GM12878 (cell line): ENCODE measurements around the gene LATS2. TPM values are rescaled to one million over a fixed set of nuclear protein-coding genes. Genes with fewer than 3 reads are reported as not detected.

Experiments
- ATAC-seq: fragments of 200-7000 bp; cut with Tn5 transposase; 3 replicates; pipeline ENCODE4 v1.9.1; 2020; ENCODE audit warnings: mild to moderate bottlenecking, moderate library complexity
- BruUV-seq: library from RNA; stranded (reverse); fragments of 400-500 nt; replicated peaks from 2 replicates; lab custom pipeline; 2021; lab: Mats Ljungman, UMichigan
- CTCF ChIA-PET: fragments of 300-600 bp; sonication (Branson Sonifier 250); formaldehyde crosslinking; extraction: SDS; loops from one replicate; lab custom pipeline; 2021; ENCODE audit warnings: inconsistent platforms; lab: Yijun Ruan, JAX
- POLR2A ChIA-PET: fragments of 350-600 bp; formaldehyde crosslinking; extraction: SDS; loops from one replicate; lab custom pipeline; 2021; ENCODE audit warnings: inconsistent platforms; lab: Charles Lee
- RAD21 ChIA-PET: fragments of 300-600 bp; sonication (Branson Sonifier 250); formaldehyde crosslinking; loops from one replicate; lab custom pipeline; 2023; ENCODE audit warnings: antibody characterized with exemption; ENCODE audit not compliant: unreplicated experiment; lab: Charles Lee
- SMC1A ChIA-PET: fragments of 300-600 bp; sonication (Branson Sonifier 250); formaldehyde crosslinking; loops from one replicate; lab custom pipeline; 2023; ENCODE audit not compliant: unreplicated experiment, uncharacterized antibody; lab: Charles Lee
- DNase-seq: peaks from one replicate; pipeline ENCODE4 v3.0.0-alpha.2; 2011; ENCODE audit warnings: low read depth, low spot score
- FAIRE-seq: peaks from 3 replicates; lab custom pipeline; 2011; peaks lifted over from hg19 to GRCh38; lab: Jason Lieb, UNC
- H2AFZ ChIP-seq: 2 replicates; pipeline ENCODE4 v1.6.0; 2011; ENCODE audit warnings: low read depth, low read length, control low read depth; ENCODE audit not compliant: control insufficient read depth
- H3K27ac ChIP-seq: 2 replicates; pipeline ENCODE4 v1.5.1; 2011; ENCODE audit warnings: control low read depth; ENCODE audit not compliant: control insufficient read depth, insufficient read depth
- H3K27me3 ChIP-seq, 2 experiments: replicated peaks in 1 of 2; 2 replicates each; pipeline versions ENCODE4 v1.6.0 to v1.6.1; 2011; ENCODE audit warnings: low read length in 1 of 2; ENCODE audit not compliant: control insufficient read depth in 2 of 2, insufficient read depth in 2 of 2
- H3K36me3 ChIP-seq, 2 experiments: 2 replicates each; pipeline ENCODE4 v1.5.1; 2011; ENCODE audit warnings: low read length in 1 of 2; ENCODE audit not compliant: control insufficient read depth in 2 of 2, insufficient read depth in 2 of 2
- H3K4me1 ChIP-seq: 2 replicates; pipeline ENCODE4 v1.6.1; 2011; ENCODE audit warnings: mild to moderate bottlenecking, low read length, moderate library complexity, mixed read lengths; ENCODE audit not compliant: control insufficient read depth, insufficient read depth
- H3K4me2 ChIP-seq: 2 replicates; pipeline ENCODE4 v1.6.0; 2011; ENCODE audit warnings: control low read depth; ENCODE audit not compliant: control insufficient read depth, insufficient read depth
- H3K4me3 ChIP-seq: fragments of 200-600 bp; sonication (generic); 2 replicates; pipeline ENCODE4 v1.5.1; 2016
- H3K79me2 ChIP-seq: 2 replicates; pipeline ENCODE4 v1.6.0; 2011; ENCODE audit warnings: low read length; ENCODE audit not compliant: control insufficient read depth, insufficient read depth
- H3K9ac ChIP-seq: 2 replicates; pipeline ENCODE4 v1.8.0; 2011; ENCODE audit warnings: low read length, control low read depth, mixed read lengths; ENCODE audit not compliant: control insufficient read depth, insufficient read depth
- H3K9me3 ChIP-seq: replicated peaks from 3 replicates; pipeline ENCODE4 v1.5.1; 2011; ENCODE audit warnings: mild to moderate bottlenecking, low read length; ENCODE audit not compliant: control insufficient read depth, insufficient read depth
- H4K20me1 ChIP-seq: 2 replicates; pipeline ENCODE4 v1.6.0; 2011; ENCODE audit not compliant: control insufficient read depth, insufficient read depth
- ASH2L ChIP-seq: fragments of 300-600, 200-600 bp; sonication (generic); IDR thresholded peaks from 2 replicates; pipeline ENCODE4 v1.6.1; 2017; ENCODE audit warnings: low read depth, mild to moderate bottlenecking, borderline replicate concordance
- ATF7 ChIP-seq: fragments of 450-650 bp; IDR thresholded peaks from 2 replicates; pipeline ENCODE4 v1.6.1; 2016; ENCODE audit warnings: low read depth, mild to moderate bottlenecking
- CEBPZ ChIP-seq: fragments of 150-350 bp; IDR thresholded peaks from 2 replicates; pipeline ENCODE4 v1.6.1; 2016; ENCODE audit warnings: low read depth, low read length
- ELK1 ChIP-seq: IDR thresholded peaks from 2 replicates; pipeline ENCODE4 v1.6.1; 2012; ENCODE audit warnings: low read depth, low read length, improper control_type of control experiment
- ESRRA ChIP-seq: IDR thresholded peaks from 2 replicates; pipeline ENCODE4 v1.6.1; 2012; ENCODE audit warnings: mild to moderate bottlenecking, low read length, improper control_type of control experiment
- FOS ChIP-seq: IDR thresholded peaks from 3 replicates; pipeline ENCODE4 v1.6.1; 2011; ENCODE audit warnings: borderline replicate concordance; ENCODE audit not compliant: insufficient read length; ENCODE audit errors: extremely low read depth
- FOXK2 ChIP-seq: fragments of 450-650 bp; IDR thresholded peaks from 2 replicates; pipeline ENCODE4 v1.6.1; 2017; ENCODE audit warnings: mild to moderate bottlenecking, moderate library complexity
- NFYB ChIP-seq: IDR thresholded peaks from 2 replicates; pipeline ENCODE4 v1.6.1; 2011; ENCODE audit warnings: low read depth, mild to moderate bottlenecking, low read length, improper control_type of control experiment, moderate library complexity; ENCODE audit not compliant: insufficient read depth
- SUPT20H ChIP-seq: IDR thresholded peaks from 2 replicates; pipeline ENCODE4 v1.6.1; 2011; ENCODE audit warnings: low read depth, mild to moderate bottlenecking, low read length, moderate library complexity, borderline replicate concordance; ENCODE audit not compliant: control insufficient read depth
- ZBTB40 ChIP-seq: fragments of 450-650 bp; IDR thresholded peaks from 2 replicates; pipeline ENCODE4 v1.6.1; 2016; ENCODE audit warnings: mild to moderate bottlenecking, moderate library complexity, borderline replicate concordance
- WGBS: methylation state at CpG from one replicate; pipeline ENCODE4 v1.1.6; 2016; ENCODE audit warnings: low lambda C conversion rate; ENCODE audit not compliant: insufficient replicate concordance, insufficient coverage; ENCODE audit errors: missing lambda C conversion rate; 5-methylcytosine and 5-hydroxymethylcytosine counted together
- in situ Hi-C: fragments of 300-500 bp; cut with MboI; formaldehyde crosslinking; loops from 9 replicates; pipeline ENCODE4 v1.14.3; 2018; ENCODE audit warnings: mixed read lengths
- intact Hi-C: fragments of 100-400 bp; cut with micrococcal nuclease; formaldehyde crosslinking; loops from one replicate; pipeline ENCODE4 v1.14.2; 2022; ENCODE audit not compliant: unreplicated experiment
- polyA plus RNA-seq, 11 experiments: library from polyadenylated mRNA; depleted of rRNA in 4 of 11; unstranded in 6 of 11; stranded (reverse) in 5 of 11; fragments of >200 nt; fragmentation: Nextera tagmentation in 4 of 11; fragmentation: Illumina TruSeq in 1 of 11; extraction: Ambion mirVana in 4 of 11; extraction: Trizol in 1 of 11; gene quantifications; 1 replicate in 1 of 11; 2 replicates in 10 of 11; pipeline versions ENCODE4 v1.2.1 to v1.2.3, GENCODE V29; 2011 to 2016; ENCODE audit warnings: inconsistent platforms in 2 of 11, missing spikeins in 2 of 11, low read depth in 1 of 11
- total RNA-seq, 4 experiments: library from RNA; depleted of rRNA in 3 of 4; stranded (reverse); fragments of >200 nt in 3 of 4; fragmentation: Illumina TruSeq in 1 of 4; extraction: Trizol in 1 of 4; gene quantifications; 2 replicates each; pipeline versions ENCODE4 v1.2.1 to v1.2.3, GENCODE V29; 2013 to 2021
- TF ChIP-seq, protein P1 (sequence below): fragments of 450-650 bp; formaldehyde crosslinking; IDR thresholded peaks from 2 replicates; pipeline ENCODE4 v1.4.0; 2022; ENCODE audit warnings: mild to moderate bottlenecking, moderate library complexity

LATS2 gene
- total and polyA plus RNA-seq, 10 of the 15 experiments (the other 5 are each of a cell fraction or from before 2014, with no cell fraction given): 0.90 to 7.8 (median 2.0) TPM

DNA sequence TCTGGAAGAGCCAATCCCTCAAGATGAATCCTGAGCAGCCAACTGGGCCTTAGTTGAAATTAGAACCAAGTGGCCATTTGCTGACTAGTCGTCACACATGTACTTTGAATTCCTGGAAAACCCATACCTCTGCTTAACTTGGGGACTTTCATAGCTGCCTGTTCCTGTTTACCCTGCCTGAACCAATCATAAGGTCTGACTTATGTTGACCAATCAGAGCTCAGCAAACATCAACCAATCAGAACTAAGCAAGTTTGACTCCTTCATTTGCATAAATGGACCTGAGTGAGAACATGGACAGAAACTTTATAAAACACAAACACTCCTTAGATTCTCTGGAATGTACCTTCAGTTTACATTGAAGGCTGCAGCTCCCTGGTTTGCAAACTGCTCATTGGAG is 50.8 kb downstream of the LATS2 start:
- Histone ChIP-seq H3K4me3 (no peak overlapping the region), H3K79me2 (no peaks in the 10 kb centered on the region), H4K20me1 (no peaks in the 10 kb centered on the region), H3K9ac (no peak overlapping the region), H3K36me3 (no peaks in the 10 kb centered on the region)
- RAD21 ChIA-PET: no interaction called here
- ATAC-seq: peak; percentile 66
- in situ Hi-C loops: no loop called here
- 0 out of 2 replicates have a peak, but pooled peaks have one; percentile 9 for TF ChIP-seq FOXK2
- no peak for TF ChIP-seq FOS
- TF ChIP-seq CEBPZ: no peak
- TF ChIP-seq, protein P1, sequence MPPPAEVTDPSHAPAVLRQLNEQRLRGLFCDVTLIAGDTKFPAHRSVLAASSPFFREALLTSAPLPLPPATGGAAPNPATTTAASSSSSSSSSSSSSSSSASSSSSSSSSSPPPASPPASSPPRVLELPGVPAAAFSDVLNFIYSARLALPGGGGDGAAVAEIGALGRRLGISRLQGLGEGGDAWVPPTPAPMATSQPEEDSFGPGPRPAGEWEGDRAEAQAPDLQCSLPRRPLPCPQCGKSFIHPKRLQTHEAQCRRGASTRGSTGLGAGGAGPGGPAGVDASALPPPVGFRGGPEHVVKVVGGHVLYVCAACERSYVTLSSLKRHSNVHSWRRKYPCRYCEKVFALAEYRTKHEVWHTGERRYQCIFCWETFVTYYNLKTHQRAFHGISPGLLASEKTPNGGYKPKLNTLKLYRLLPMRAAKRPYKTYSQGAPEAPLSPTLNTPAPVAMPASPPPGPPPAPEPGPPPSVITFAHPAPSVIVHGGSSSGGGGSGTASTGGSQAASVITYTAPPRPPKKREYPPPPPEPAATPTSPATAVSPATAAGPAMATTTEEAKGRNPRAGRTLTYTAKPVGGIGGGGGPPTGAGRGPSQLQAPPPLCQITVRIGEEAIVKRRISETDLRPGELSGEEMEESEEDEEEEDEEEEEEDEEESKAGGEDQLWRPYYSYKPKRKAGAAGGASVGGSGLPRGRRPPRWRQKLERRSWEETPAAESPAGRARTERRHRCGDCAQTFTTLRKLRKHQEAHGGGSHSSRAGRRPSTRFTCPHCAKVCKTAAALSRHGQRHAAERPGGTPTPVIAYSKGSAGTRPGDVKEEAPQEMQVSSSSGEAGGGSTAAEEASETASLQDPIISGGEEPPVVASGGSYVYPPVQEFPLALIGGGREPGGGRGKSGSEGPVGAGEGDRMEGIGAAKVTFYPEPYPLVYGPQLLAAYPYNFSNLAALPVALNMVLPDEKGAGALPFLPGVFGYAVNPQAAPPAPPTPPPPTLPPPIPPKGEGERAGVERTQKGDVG (CRISPR knock-in tag): no peak
- no peak for TF ChIP-seq ELK1
- no peak for TF ChIP-seq ESRRA
- no peak for TF ChIP-seq SUPT20H
- peak; percentile 37; the same call in 1 of the 2 replicates for TF ChIP-seq NFYB
- TF ChIP-seq ASH2L: no peak
- peak; percentile 53 for TF ChIP-seq ZBTB40
- no peak for TF ChIP-seq ATF7
- TF ChIP-seq, all 136 proteins: peak for 3
- intact Hi-C loops: no loop called here
- SMC1A ChIA-PET: interaction anchor here (1.1 to 1.4 kb wide), 3 partner anchors 9 to 24 kb away, joined by 3 to 5 read pairs (median 3); no protein-coding TSS in a partner anchor
- Histone ChIP-seq H3K4me1 (no peaks in the 10 kb centered on the region; the same call in 1 of the 2 replicates), H3K27me3 (no peaks in the 10 kb centered on the region), H3K4me2 (no peak overlapping the region), H3K27ac (no peak overlapping the region), H3K9me3 (no peaks in the 10 kb centered on the region), H2AFZ (peak overlapping the region; percentile 22; the same call in 1 of the 2 replicates)
- no TSS peak for BruUV-seq
- CTCF ChIA-PET: interaction anchor here (0.9 to 1.0 kb wide), 2 partner anchors 15 to 24 kb away, joined by 3 read pairs; no protein-coding TSS in a partner anchor
- POLR2A ChIA-PET: interaction anchor here (0.7 kb wide), 1 partner anchor 134 kb away, joined by 3 read pairs; no protein-coding TSS in a partner anchor
- WGBS: 0% methylated on average over 1 of the region's 1 CpG
- FAIRE-seq (no peak), DNase-seq (no peak)
